Smooth muscle cell (in vitro differentiated cells): ENCODE results near the gene ETDC. TPM values are rescaled to one million over a fixed set of nuclear protein-coding genes. Genes with fewer than 3 reads are reported as not detected.

Source experiments
- DNase-seq: peaks from one replicate; lab custom pipeline; 2025; ENCODE audit not compliant: unreplicated experiment; lab: John Stamatoyannopoulos, UW
- H2AFZ ChIP-seq: fragments of 200-600 bp; sonication (generic); 2 replicates; pipeline ENCODE4 v1.6.0; 2016; ENCODE audit warnings: antibody characterized with exemption, low read depth, mild to moderate bottlenecking
- H3F3A ChIP-seq: fragments of 200-600 bp; sonication (generic); 2 replicates; pipeline ENCODE4 v1.6.0; 2017; ENCODE audit warnings: antibody characterized with exemption, low read depth
- H3K27ac ChIP-seq: fragments of 200-600 bp; sonication (generic); 2 replicates; pipeline ENCODE4 v1.5.1; 2016; ENCODE audit warnings: low read depth, mild to moderate bottlenecking
- H3K27me3 ChIP-seq: fragments of 200-600 bp; sonication (generic); 2 replicates; pipeline ENCODE4 v1.6.1; 2016; ENCODE audit warnings: low read depth, mild to moderate bottlenecking
- H3K36me3 ChIP-seq: fragments of 200-600 bp; sonication (generic); 2 replicates; pipeline ENCODE4 v1.5.1; 2016; ENCODE audit warnings: low read depth
- H3K4me1 ChIP-seq: fragments of 200-600 bp; sonication (generic); 2 replicates; pipeline ENCODE4 v1.5.1; 2016; ENCODE audit warnings: low read depth
- H3K4me2 ChIP-seq: fragments of 200-600 bp; sonication (generic); 2 replicates; pipeline ENCODE4 v1.6.0; 2016; ENCODE audit warnings: mild to moderate bottlenecking
- H3K4me3 ChIP-seq: fragments of 200-600 bp; sonication (generic); 2 replicates; pipeline ENCODE4 v1.5.1; 2016; ENCODE audit warnings: mild to moderate bottlenecking
- H3K79me2 ChIP-seq: fragments of 200-600 bp; sonication (generic); 2 replicates; pipeline ENCODE4 v1.6.0; 2016; ENCODE audit warnings: low read depth, mild to moderate bottlenecking
- H3K9ac ChIP-seq: fragments of 200-600 bp; sonication (generic); 2 replicates; pipeline ENCODE4 v1.6.0; 2016; ENCODE audit warnings: low read depth
- H3K9me3 ChIP-seq: fragments of 200-600 bp; sonication (generic); replicated peaks from 2 replicates; pipeline ENCODE4 v1.5.1; 2016; ENCODE audit warnings: low read depth
- H4K20me1 ChIP-seq: fragments of 200-600 bp; sonication (generic); 2 replicates; pipeline ENCODE4 v1.6.0; 2016; ENCODE audit warnings: low read depth
- WGBS: methylation state at CpG from one replicate; pipeline ENCODE4 v1.1.7; 2016; ENCODE audit warnings: low lambda C conversion rate; 5-methylcytosine and 5-hydroxymethylcytosine counted together
- polyA plus RNA-seq: library from polyadenylated mRNA; unstranded; fragments of >200 nt; fragmentation: Nextera tagmentation; extraction: Ambion mirVana; gene quantifications from 2 replicates; pipeline ENCODE4 v1.2.1, GENCODE V29; 2016
- total RNA-seq: library from RNA; depleted of rRNA; stranded (reverse); fragments of >200 nt; gene quantifications from 2 replicates; pipeline ENCODE4 v1.2.3, GENCODE V29; 2014
- TF ChIP-seq, protein P1 (sequence below): fragments of 200-600 bp; sonication (generic); IDR thresholded peaks from 2 replicates; pipeline ENCODE4 v1.5.1; 2017; ENCODE audit warnings: borderline replicate concordance, mild to moderate bottlenecking, antibody characterized with exemption; ENCODE audit not compliant: insufficient read depth, poor library complexity, severe bottlenecking

The ETDC gene
- total and polyA plus RNA-seq, 2 experiments from 2014 or later = not detected

DNA sequence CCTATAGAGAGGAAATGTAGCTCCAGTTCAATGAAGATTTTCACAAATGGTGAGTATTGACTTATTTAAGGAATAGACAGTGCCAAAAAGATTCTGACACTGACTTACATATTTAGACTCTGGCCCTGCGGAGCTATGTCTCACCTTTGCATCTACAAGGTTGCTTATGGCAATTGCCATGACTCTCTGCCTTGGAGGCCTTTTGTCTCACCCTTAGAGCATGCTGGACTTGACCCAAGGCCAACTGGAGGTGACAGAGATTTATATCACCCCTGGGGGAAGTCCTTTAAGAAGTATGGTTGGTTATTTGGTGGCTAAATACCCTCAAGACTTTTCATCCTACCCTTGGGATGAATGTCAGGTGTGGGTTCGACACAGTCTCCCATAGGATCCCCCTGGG, 4.5 kb upstream of the ETDC start:
- H3K4me1 ChIP-seq = no peaks in the 10 kb centered on the region
- H3K9ac ChIP-seq = no peak overlapping the region
- H3K27me3 ChIP-seq = no peaks in the 10 kb centered on the region
- no peak overlapping the region for H3K4me3 ChIP-seq
- TF ChIP-seq, protein P1, sequence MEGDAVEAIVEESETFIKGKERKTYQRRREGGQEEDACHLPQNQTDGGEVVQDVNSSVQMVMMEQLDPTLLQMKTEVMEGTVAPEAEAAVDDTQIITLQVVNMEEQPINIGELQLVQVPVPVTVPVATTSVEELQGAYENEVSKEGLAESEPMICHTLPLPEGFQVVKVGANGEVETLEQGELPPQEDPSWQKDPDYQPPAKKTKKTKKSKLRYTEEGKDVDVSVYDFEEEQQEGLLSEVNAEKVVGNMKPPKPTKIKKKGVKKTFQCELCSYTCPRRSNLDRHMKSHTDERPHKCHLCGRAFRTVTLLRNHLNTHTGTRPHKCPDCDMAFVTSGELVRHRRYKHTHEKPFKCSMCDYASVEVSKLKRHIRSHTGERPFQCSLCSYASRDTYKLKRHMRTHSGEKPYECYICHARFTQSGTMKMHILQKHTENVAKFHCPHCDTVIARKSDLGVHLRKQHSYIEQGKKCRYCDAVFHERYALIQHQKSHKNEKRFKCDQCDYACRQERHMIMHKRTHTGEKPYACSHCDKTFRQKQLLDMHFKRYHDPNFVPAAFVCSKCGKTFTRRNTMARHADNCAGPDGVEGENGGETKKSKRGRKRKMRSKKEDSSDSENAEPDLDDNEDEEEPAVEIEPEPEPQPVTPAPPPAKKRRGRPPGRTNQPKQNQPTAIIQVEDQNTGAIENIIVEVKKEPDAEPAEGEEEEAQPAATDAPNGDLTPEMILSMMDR = no peak
- H3K36me3 ChIP-seq = no peaks in the 10 kb centered on the region
- DNase-seq = no peak
- no peaks in the 10 kb centered on the region for H3K9me3 ChIP-seq
- no peaks in the 10 kb centered on the region for H3F3A ChIP-seq
- H3K79me2 ChIP-seq = no peaks in the 10 kb centered on the region
- 56% methylated on average over 2 of the region's 2 CpGs for WGBS
- H3K27ac ChIP-seq = no peak overlapping the region
- no peak overlapping the region for H2AFZ ChIP-seq
- peaks cover 4% of the 10 kb centered on the region for H4K20me1 ChIP-seq
- H3K4me2 ChIP-seq = no peak overlapping the region

DNA sequence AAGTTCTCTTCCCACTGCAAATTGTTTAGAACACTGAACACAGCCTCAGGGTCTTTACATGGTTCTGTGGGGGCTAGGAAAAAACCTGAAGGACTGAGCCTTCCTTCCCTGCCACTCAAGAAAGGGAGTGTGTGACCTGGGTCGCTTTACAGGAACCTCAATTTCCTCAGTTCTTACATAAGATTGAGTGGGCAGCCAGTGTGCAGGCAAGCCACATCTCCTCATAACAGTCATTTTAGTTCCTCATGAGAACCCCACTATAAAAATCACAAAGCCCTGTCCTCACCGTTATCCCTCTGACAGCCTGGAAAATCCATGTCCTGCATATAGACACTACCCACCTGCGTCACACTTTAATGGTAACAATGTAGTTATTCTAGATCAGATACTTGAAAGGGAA, 2.1 kb upstream of the ETDC start:
- no peaks in the 10 kb centered on the region for H3K4me1 ChIP-seq
- H2AFZ ChIP-seq = no peak overlapping the region
- no peaks in the 10 kb centered on the region for H3K27me3 ChIP-seq
- H3K9ac ChIP-seq = no peak overlapping the region
- peaks cover 3% of the 10 kb centered on the region for H4K20me1 ChIP-seq
- no peaks in the 10 kb centered on the region for H3K36me3 ChIP-seq
- DNase-seq = no peak
- TF ChIP-seq, protein P1 = no peak
- no peaks in the 10 kb centered on the region for H3K79me2 ChIP-seq
- WGBS = 86% methylated on average over 3 of the region's 3 CpGs
- H3K4me3 ChIP-seq = no peak overlapping the region
- H3K27ac ChIP-seq = no peak overlapping the region
- H3F3A ChIP-seq = no peaks in the 10 kb centered on the region
- H3K9me3 ChIP-seq = no peaks in the 10 kb centered on the region
- no peak overlapping the region for H3K4me2 ChIP-seq

DNA sequence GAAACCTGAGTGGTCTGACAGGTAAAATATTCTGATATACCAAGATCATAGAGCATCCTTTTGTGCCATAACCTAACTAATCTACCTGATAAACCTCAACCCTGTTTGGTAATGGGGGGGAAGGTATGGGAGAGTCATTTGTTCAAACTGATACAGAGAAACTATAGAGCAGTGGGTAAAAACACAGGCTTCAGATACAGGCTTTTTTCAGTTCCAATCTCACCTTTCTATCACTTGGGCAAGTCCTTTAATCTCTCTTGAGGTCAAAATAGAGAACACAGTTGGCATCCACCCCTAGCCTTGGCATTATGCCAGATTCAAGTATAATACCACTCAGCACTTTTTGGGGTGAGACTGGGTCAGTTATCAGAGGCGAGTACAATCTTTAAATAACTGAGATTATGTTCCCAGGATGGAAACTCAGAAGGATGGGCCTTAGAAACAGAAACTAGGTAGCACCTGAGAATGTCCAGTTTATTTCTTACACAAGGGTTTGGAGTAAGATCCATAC, 880 bp upstream of the ETDC start:
- DNase-seq = no peak
- 65% methylated on average over 1 of the region's 1 CpG for WGBS
- TF ChIP-seq, protein P1 = no peak
- H3K9me3 ChIP-seq = no peaks in the 10 kb centered on the region
- H4K20me1 ChIP-seq = no peaks in the 10 kb centered on the region
- H3K36me3 ChIP-seq = no peaks in the 10 kb centered on the region
- no peaks in the 10 kb centered on the region for H3F3A ChIP-seq
- H2AFZ ChIP-seq = no peak overlapping the region
- H3K4me1 ChIP-seq = no peaks in the 10 kb centered on the region
- no peaks in the 10 kb centered on the region for H3K27me3 ChIP-seq
- no peak overlapping the region for H3K27ac ChIP-seq
- H3K4me2 ChIP-seq = no peak overlapping the region
- no peaks in the 10 kb centered on the region for H3K79me2 ChIP-seq
- no peak overlapping the region for H3K9ac ChIP-seq
- no peak overlapping the region for H3K4me3 ChIP-seq

DNA sequence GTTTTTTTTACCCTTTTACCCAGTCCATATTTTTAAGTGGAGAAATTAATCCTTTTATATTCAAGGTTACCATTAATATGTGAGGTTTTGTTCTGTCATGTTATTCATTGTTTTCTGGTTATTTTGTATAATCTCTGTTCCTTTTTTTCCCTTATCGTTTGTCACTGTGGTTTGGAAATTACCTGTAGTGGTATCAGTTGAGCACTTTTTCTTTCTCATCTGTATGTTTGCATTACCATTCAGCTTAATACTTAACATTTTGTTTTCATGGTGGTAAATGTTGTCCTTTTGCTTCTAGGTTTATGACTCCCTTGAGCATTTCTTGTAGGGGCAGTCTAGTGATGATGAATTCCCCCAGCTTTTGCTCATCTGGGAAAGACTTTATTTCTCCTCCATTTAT, 6.6 kb downstream of the ETDC start:
- no peaks in the 10 kb centered on the region for H3K4me1 ChIP-seq
- DNase-seq = no peak
- H3K9ac ChIP-seq = no peak overlapping the region
- WGBS = 83% methylated on average over 1 of the region's 1 CpG
- H3K36me3 ChIP-seq = no peaks in the 10 kb centered on the region
- H3K27ac ChIP-seq = no peak overlapping the region
- no peaks in the 10 kb centered on the region for H4K20me1 ChIP-seq
- H3F3A ChIP-seq = no peaks in the 10 kb centered on the region
- H3K9me3 ChIP-seq = no peaks in the 10 kb centered on the region
- no peak overlapping the region for H3K4me2 ChIP-seq
- no peaks in the 10 kb centered on the region for H3K27me3 ChIP-seq
- no peak overlapping the region for H2AFZ ChIP-seq
- H3K4me3 ChIP-seq = no peak overlapping the region
- TF ChIP-seq, protein P1 = no peak
- H3K79me2 ChIP-seq = no peaks in the 10 kb centered on the region
